ENCODE data around the gene SOSTDC1. TPM values are rescaled to one million over a fixed set of nuclear protein-coding genes. Genes with fewer than 3 reads are reported as not detected.

Gene SOSTDC1, protein sequence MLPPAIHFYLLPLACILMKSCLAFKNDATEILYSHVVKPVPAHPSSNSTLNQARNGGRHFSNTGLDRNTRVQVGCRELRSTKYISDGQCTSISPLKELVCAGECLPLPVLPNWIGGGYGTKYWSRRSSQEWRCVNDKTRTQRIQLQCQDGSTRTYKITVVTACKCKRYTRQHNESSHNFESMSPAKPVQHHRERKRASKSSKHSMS
- total RNA-seq (2022; extraction: Qiagen RNA extraction; ENCODE audit: low read depth), result not detected in 5 replicates

DNA sequence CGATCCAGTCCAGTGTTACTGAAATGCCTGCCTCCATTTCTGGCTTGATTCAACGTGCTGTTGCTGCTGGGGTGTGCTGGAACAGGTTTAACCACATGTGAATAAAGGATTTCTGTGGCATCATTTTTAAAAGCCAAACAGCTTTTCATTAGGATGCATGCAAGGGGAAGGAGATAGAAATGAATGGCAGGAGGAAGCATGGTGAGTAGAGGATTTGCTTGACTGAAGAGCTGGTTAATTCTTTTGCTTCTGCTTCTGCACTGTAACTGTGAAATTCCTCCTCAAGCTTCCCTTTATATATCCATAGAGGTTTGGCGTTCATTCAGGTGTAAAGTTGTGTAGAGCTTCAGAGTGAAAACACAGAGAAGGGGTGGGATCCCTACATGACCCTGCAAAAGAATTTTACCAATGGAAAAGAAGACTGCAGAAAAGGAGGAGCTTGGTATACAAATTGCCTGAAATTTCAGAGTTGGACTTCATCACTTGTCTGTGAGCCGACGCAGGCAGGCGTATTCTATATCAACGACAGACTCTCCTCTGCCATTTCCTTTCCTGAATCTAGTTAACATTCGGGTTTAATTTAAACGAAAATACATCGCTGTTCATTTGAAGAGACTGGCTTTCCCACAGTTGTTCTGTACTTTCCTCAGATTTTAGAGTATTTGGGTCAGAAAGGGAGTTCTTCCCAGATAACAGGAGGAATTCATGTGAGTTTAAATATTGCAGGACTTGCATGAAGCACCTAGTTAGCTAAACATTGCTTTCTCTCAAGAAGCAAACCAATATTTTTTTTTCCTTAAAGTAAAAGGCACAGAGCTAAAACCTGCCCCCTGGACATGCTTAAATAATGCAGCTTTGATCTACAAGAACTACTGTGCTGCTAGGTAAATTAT lies at the start of gene SOSTDC1:
SOSTDC1 (minus strand) TSS at position 270 of the 893 bp plus-strand sequence; CDS start at position 200, 70 bp downstream.

DNA sequence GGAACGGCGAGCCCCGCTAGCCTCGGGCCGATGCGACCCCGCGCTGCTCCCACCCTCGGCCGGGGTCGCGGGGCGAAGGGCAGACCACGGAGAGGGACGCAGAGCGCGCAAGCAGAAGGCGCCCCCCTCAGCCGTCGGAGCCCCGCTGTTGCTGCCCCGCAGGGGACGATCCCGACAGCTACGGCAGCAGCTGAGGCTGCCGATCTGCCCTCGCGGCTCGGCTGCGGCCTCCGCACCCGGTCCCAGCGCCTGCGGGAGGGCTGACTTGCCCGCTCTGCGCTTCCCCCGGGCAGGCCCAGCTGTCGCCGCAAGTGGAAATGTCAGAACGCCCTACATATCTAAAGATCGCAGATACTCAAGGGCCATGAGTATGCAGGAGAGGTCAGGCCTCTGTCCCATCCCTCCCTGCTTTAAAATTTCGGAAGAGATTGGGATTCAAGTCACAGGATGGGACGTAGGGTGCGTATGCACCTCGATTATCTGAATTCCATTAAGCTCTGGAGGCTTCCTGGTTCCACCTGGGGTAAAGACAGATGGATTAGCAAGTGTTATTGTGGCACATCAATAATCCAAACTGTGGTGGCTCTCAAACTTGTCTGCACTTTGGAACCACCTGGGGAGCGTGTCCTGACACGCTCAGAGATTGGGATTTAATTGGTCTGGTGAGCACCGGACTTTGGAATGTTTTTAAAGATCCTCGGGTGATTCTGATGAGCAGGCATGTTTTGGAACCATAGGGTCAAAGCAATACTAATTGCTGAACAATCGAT lies 44.0 kb downstream of the SOSTDC1 start, which contains the start of gene CRPPA:
CRPPA (minus strand) TSS at position 206 of the 770 bp plus-strand sequence. CDS start 216 bp downstream, outside the sequence.

Other genes with a start within 250 kb of the SOSTDC1 start
- 0.36 to 0.85 TPM (median 0.59 TPM) in 5 replicates for gene CRPPA, start 44.2 kb downstream of the SOSTDC1 start, total RNA-seq (2022; extraction: Qiagen RNA extraction; ENCODE audit: low read depth)
- not detected in 5 replicates for gene LRRC72, start 61.1 kb upstream of the SOSTDC1 start, total RNA-seq (2022; extraction: Qiagen RNA extraction; ENCODE audit: low read depth)
- gene ANKMY2, start 180.0 kb upstream of the SOSTDC1 start, total RNA-seq (2022; extraction: Qiagen RNA extraction; ENCODE audit: low read depth), result 12.6 to 14.8 TPM (median 14.3 TPM) in 5 replicates
- 96.7 to 99.5 TPM (median 97.8 TPM) in 5 replicates for gene BZW2, start 180.4 kb upstream of the SOSTDC1 start, total RNA-seq (2022; extraction: Qiagen RNA extraction; ENCODE audit: low read depth)